Suprapubic skin (tissue), 4 donors: ENCODE results near the gene MYO10.

Experiments used
- CTCF ChIP-seq, 2 donors: fragments of 200-600 bp in 1 of 2; fragments of 450-650 bp in 1 of 2; sonication (generic) in 1 of 2; IDR thresholded peaks; one replicate each; pipeline ENCODE4 v1.5.1; 2016 to 2019; ENCODE audit warnings: antibody characterized with exemption in 2 of 2, mild to moderate bottlenecking in 1 of 2, moderate library complexity in 1 of 2
- POLR2A ChIP-seq, 2 donors: fragments of 450-650 bp; IDR thresholded peaks; one replicate each; pipeline ENCODE4 v1.6.1; 2017; ENCODE audit warnings: antibody characterized with exemption in 2 of 2, mild to moderate bottlenecking in 2 of 2, moderate library complexity in 2 of 2
- POLR2AphosphoS5 ChIP-seq, 3 donors: sonication (generic); formaldehyde crosslinking; IDR thresholded peaks; one replicate each; pipeline ENCODE4 v1.6.1; 2017; ENCODE audit warnings: antibody characterized with exemption in 3 of 3

DNA sequence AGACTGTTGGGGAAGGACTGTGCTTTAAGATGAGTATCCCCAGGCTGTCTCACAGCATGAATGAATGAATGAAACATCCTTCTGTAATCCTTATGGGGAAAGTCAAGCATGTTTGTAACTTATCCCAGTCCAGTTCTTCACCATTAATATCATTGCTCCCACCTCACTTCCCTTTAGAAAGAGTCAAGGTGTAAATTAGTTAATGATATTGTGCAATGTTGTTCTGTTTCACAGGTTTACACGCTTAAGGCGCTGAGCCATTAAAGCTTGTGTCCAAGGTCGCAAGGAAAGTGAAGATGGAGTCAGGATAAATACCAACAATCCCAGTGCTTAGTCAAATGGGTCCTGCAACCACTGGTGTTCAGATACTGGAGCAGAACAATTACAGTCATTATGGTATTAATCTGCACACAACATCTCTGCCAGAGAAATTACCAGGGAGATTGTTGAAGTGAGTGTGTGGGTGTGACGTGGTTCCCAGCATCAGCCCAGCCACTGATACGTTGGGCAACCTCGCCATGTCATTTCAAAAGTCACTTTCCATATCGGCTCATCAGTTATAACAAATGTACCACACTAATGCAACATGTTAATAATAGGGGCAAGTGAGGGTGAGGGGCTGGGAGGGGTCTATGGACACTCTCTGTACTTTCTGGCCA lies 1.5 kb upstream of the MYO10 start:
- TF ChIP-seq CTCF (IDR thresholded peaks at IDR 0.05) (no peak), POLR2A (IDR thresholded peaks at IDR 0.05) (no peak), POLR2AphosphoS5 (IDR thresholded peaks at IDR 0.05) (no peak)
